Bone marrow (tissue), 2 donors: ENCODE results near the gene ARL8A.

ENCODE experiments used
- DNase-seq, 2 donors: peaks; one replicate each; lab custom pipeline; 2025; lab: John Stamatoyannopoulos, UW

The ARL8A gene

GRCh38 chr1:202135221-202135721, 9.3 kb downstream of the ARL8A start:
- peak in 1 of 2 donors; percentile 37 for DNase-seq

- DNase-seq, result no peak
Observed at GRCh38 chr1:202134645-202135172, 9.8 kb downstream of the ARL8A start.

DNA sequence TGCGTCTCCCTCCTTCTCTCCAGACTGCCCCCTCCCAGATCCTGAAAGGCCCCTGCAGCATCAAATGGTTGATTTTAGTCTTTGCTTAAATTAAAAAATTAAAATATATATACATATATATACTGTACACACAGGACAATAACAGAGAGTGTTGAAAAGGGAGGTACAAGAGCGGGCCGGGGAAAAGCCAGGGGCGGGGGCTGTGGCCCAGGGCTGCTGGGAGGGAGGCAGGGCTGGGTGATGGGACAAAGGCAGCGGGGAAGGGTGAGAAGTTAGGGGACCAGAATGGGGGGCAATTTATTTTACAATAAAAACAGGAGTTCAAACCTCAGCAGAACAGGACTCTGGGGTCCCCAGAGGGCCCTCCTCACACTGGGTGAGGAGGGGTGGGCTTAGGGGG, 10.5 kb downstream of the ARL8A start:
- no peak for DNase-seq

DNA sequence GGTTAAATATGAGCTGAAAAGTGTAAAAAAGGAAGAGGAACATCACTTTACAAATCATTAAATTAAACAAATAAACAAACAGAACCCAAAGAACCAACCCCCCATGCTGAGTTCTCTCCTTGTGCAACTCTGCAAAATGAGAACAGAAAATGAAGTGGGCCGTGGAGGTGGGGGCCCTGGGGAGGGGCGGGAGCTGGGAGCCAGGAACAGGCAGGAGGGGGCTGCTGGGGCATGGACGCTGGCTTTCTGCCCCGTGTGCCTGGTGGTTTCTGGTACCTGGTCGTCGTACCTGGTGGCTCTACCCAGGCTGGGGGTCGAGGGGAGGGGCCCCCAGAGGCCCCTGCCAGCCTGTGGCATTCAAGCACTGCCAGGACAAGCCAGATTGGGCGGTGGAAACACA, 11.0 kb downstream of the ARL8A start:
- DNase-seq, result no peak

GRCh38 chr1:202133001-202133400, 11.5 kb downstream of the ARL8A start:
- DNase-seq, result no peak

DNA sequence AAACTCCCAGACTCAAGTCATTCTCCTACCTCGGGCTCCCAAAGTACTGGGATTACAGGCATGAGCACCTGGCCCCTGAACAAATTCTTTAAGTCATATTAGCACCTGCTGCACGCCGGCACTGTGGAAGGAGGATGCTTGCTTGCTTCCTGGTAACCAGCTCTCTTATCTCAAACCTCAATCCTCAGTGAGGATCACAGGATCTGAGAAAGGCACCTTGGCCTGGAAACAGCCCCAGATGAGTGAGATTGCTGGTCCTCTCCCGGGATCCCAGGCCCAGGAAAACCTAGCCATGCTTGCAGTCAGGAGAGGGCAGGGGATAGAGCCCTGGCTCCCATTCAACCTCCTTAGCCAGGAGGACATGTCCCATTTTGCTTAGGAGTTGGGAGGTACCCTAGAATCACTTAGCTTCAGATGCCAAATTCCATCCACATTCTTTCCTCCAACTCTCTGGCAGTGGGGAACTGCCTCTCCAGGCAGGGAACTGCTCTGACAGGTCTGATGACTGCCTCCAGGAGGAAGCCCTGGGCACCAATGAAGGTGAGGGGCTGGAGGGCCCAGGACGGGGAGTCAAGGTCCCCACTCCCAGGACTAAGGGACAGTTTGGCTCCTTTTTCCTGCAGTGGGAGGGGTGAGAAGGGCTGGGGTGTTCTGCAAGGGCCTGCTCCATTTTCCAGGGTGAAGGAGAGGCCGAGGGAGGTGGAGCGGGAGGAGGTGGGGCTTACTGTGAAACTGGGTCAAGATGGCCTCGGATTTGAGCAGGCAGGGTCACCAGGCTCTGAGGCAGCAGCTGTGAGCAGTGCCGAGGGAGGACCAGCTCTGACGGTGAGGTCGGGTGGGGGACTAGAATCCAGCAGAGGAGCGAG, 12.3 kb downstream of the ARL8A start:
- DNase-seq, result no peak

DNA sequence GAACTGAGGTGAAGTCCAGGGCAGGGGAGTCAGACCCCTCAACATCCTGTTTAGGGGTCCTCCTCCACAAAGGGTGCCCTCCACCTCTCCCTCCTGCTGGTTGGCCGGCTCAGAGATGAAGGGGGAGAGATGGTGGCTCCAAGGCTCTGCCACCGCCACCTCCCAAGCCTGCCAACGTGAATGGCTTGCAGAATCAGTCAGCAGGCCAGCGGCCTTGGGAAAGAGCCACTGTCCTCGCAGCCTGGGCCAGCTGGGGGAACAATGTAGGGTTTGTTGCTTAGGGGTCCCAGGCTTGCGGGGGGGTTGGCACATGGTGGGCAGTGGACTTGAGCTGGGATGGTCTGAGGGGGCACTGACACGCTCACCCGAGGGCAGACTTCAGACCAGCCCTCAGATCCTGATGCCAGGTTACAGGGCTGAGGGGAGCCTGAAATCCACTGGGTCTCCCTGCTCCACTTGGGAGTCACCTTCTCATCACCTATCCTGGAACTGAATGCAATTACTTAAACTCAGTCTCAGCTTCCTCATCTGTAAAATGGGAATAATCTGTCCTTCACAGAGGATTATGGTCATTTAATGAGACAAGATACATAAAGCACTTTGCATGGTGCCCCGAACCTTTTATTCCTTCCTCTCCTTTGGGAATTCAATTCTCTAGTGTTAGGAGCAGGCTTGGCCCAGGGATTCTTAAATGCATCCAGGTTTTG, 13.6 kb downstream of the ARL8A start:
- DNase-seq, result no peak

DNA sequence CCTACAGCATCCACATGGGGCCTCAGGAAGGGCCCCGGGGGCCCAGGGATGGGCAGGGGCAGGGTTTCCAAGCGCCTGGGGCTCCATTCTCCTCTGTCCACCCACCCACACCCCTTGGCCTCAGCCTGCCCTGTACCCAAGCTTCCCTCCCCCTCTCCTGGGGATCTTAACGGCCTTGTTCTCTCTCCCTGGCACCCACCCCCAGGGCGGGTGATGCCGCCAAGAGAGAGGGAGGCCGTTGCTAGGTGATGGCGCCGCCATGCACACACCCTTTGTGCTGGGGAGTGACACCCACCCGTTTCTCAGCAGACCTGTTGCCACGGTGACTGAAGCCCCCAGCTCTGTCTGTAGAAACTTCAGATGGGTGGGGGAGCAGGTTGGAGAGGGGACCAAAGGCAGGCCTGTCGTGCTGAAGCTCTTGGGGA, 14.2 kb downstream of the ARL8A start:
- no peak for DNase-seq

DNA sequence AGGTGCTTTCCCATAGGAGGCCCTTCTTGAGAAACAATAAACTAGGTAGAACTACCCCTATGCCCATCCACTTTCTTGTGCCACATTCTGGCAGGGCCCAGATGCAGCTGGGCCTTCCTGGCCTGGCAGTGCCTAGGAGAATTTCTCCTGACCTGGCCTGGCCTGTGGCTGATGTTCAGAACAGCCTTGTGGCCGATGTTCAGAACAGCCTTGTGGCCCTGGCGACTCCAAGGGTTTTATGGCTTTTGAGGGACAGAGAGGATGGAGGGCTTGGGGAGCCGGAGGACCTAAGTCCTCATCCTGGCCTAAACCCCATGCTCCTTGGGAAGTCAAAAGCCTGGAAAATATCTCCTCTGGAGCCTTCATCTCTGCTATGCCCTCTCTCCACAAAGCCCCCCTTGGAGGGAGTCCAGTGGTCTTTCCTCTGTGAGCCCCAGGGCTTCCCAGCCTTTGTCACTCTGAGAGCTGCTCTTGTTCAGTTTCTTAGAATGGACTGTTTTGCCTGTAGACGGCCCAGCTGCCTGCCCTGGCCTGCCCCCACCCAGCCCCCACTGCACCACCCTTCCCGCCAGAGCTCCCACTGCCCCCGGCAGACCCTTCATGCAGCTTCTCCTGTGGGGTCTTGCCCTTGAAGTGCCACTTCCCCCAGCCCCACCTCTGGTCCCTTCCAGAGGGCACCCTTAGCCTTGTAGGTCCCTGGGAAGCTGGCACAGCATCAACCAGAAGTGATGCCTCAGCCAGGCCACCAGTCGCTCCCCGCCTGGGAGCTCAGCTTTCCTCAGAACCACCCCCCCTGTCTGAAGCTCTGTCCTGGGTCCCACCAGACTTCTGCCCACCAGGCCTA, 14.9 kb downstream of the ARL8A start:
- no peak for DNase-seq

DNA sequence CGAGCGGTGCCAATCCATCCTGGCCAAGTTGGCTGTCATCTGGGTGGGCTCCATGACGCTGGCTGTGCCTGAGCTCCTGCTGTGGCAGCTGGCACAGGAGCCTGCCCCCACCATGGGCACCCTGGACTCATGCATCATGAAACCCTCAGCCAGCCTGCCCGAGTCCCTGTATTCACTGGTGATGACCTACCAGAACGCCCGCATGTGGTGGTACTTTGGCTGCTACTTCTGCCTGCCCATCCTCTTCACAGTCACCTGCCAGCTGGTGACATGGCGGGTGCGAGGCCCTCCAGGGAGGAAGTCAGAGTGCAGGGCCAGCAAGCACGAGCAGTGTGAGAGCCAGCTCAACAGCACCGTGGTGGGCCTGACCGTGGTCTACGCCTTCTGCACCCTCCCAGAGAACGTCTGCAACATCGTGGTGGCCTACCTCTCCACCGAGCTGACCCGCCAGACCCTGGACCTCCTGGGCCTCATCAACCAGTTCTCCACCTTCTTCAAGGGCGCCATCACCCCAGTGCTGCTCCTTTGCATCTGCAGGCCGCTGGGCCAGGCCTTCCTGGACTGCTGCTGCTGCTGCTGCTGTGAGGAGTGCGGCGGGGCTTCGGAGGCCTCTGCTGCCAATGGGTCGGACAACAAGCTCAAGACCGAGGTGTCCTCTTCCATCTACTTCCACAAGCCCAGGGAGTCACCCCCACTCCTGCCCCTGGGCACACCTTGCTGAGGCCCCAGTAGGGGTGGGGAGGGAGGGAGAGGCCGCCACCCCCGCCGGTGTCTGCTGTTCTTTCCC, 16.5 kb downstream of the ARL8A start:
- DNase-seq, result no peak

DNA sequence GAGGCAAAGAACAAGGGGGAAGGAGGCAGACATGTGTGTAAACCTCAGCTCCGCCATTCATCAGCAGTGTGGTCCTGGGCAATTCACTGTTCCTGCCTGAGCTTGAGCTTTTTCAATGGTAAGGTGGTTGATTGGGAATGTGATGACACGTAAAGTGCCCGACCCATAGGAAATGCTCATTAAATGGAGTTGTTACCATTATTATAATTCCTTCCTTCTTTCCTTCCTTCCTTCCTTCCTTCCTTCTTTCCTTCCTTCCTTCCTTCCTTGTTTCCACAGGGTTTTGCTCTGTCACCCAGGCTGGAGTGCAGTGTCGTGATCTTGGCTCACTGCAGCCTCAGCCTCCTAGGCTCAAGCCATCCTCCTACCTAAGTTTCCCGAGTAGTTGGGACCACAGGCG, 17.5 kb downstream of the ARL8A start:
- DNase-seq, result no peak

GRCh38 chr1:202126426-202126825, 18.1 kb downstream of the ARL8A start:
- DNase-seq, result peak in 1 of 2 donors; percentile 37

DNA sequence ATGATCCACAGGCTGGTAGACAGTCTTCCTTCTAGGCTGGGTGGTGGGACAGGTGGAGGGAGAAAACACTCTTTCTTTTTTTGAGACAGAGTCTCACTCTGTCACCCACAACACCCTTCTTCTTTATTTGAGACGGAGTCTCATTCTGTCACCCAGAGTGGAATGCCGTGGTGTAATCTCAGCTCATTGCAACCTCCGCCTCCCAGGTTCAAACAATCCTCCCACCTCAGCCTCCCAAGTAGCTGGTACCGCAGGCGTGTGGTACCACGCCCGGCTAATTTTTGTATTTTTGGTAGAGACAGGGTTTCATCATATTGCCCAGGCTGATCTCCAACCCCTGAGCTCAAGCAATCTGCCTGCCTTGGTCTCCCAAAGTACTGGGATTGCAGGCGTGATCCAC, 18.9 kb downstream of the ARL8A start:
- DNase-seq, result no peak

DNA sequence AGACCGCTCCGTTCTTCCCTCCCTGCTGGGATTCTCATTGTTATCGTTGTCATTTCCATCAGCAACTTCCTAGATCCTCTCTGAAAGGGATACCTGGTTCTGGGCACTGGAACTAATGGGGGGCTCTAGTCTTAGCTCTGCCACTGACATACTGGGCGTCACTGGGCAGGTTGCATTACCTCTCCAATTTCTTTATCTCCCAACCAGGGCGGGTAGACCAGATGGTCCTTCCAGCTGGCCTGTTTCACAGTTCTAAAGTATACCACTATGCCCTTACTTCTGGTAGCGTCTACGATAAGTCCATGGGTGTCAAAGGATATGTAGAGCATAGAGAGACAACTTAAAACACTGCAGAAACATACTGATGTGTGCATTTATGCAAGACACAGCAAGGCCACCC, 20.4 kb downstream of the ARL8A start:
- DNase-seq, result no peak

- DNase-seq, result no peak
Observed at GRCh38 chr1:202123336-202123813, 21.2 kb downstream of the ARL8A start.

DNA sequence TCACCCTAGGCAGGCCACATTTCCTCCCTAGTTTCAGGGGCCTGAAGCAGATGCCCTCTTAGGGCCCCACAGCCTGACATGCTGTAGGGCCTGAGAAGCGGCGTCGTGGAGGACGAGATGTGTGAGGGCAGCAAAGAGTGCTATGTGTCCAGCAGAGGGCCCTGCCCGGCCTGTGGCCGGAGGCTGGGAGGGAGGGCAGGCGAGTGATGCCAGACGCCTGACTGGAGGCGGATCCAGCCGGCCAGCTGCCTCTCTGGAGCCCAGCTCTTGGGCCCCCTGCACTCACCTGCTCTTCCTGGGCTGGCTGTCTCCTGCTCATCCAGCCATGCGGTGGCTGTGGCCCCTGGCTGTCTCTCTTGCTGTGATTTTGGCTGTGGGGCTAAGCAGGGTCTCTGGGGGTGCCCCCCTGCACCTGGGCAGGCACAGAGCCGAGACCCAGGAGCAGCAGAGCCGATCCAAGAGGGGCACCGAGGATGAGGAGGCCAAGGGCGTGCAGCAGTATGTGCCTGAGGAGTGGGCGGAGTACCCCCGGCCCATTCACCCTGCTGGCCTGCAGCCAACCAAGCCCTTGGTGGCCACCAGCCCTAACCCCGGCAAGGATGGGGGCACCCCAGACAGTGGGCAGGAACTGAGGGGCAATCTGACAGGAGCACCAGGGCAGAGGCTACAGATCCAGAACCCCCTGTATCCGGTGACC, 21.8 kb downstream of the ARL8A start, which contains the start of gene GPR37L1:
Gene GPR37L1 (plus strand): TSS at position 279 of the 697 bp plus-strand sequence. CDS start 47 bp downstream, at position 326.
- DNase-seq, result no peak

GRCh38 chr1:202121006-202121405, 23.5 kb downstream of the ARL8A start:
- no peak for DNase-seq

DNA sequence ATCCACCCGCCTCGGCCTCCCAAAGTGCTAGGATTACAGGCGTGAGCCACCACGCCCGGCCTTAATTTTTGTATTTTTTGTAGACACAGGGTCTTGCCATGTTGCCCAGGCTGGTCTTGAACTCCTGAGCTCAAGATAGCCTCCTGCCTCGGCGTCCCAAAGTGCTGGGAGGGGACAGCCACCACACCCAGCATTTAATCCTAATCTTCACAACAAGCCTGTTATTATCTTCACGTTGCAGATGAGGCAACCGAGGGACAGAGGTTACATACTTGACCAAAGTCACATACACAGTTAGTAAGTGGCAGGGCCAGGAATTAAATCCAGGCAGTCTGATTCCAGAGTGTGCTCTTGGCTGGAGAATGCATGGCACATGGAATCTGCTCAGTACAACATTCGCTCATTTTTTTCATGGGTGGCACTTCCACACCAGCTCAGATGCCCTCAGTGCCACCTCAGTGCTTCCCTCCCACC, 26.6 kb downstream of the ARL8A start:
- no peak for DNase-seq

GRCh38 chr1:202116287-202116686, 28.2 kb downstream of the ARL8A start:
- no peak for DNase-seq

DNA sequence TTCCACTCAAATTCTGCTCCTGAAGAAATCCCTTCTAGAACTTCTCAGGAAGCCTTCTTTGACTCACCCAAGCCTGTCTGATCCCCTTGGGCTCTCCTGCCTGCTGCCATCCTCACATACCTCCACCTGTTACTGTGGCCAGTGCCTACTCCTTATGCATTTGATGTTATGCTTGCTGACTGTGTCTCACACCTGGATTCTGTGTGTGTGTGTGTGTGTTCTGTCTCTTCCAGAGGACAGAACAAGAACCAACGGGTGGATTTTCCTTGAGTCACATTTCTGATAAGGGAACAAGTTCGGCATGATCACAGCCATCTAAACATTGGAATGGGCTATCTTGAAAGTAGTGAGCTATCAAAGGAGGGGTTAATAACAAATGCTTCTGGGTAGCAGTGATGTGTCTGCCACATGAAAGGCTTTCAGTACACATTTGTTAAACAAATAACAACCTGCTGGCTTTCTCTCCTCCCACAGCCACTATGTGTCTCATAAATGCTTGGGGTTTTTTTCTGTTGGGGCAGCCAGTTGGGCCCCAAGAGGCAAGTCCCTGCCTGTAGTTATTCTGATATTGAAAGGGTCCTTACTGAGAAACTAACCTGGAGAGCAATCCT, 30.7 kb downstream of the ARL8A start:
- DNase-seq, result no peak
